HCEC 1CT (cell line): Measurements from ENCODE around the gene NHEJ1.

Experiments
- DNase-seq: peaks from one replicate; pipeline ENCODE4 v3.0.0-alpha.2; 2017

Gene NHEJ1

DNA sequence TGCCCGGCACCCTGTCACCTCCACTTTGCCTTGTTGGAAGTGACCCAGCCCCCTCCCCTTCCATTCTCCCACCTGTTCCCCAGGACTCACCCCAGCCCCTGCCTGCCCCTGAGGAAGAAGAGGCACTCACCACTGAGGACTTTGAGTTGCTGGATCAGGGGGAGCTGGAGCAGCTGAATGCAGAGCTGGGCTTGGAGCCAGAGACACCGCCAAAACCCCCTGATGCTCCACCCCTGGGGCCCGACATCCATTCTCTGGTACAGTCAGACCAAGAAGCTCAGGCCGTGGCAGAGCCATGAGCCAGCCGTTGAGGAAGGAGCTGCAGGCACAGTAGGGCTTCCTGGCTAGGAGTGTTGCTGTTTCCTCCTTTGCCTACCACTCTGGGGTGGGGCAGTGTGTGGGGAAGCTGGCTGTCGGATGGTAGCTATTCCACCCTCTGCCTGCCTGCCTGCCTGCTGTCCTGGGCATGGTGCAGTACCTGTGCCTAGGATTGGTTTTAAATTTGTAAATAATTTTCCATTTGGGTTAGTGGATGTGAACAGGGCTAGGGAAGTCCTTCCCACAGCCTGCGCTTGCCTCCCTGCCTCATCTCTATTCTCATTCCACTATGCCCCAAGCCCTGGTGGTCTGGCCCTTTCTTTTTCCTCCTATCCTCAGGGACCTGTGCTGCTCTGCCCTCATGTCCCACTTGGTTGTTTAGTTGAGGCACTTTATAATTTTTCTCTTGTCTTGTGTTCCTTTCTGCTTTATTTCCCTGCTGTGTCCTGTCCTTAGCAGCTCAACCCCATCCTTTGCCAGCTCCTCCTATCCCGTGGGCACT is 21.9 kb upstream of the NHEJ1 start:
- DNase-seq, result no peak

DNA sequence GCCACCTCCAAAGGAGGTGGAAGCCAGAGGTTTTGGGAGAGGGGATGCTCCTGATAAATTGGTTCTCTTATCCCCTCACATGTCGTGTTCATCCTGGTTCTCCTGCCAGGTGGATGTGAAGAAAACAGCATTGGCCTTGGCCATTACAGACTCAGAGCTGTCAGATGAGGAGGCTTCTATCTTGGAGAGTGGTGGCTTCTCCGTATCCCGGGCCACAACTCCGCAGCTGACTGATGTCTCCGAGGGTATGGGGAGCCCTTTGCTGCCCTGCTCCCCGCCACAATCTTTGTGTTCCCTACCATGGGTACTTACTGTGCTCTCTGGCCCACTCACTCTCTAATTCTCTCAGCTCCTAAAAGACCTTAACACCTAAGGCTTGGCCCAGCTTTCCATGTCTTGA is 20.9 kb upstream of the NHEJ1 start:
- no peak for DNase-seq

DNA sequence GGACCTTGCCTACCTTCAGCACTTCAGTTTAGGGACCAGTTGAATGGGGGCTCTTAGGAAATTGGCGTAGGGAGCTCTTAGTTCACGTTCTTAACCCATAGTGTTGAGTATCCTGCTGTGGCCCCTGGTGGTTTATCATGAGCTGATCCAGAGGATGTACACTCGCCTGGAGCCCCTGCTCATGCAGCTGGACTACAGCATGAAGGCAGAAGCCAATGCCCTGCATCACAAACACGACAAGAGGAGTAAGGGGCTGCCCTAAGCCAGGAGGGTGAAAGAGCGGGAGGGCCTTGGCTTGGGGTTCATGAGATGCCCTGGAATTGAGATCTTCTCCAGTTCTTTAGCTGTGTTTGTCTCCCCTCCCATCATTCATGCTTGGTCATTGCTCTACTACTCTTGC is 20.3 kb upstream of the NHEJ1 start:
- DNase-seq, result no peak

DNA sequence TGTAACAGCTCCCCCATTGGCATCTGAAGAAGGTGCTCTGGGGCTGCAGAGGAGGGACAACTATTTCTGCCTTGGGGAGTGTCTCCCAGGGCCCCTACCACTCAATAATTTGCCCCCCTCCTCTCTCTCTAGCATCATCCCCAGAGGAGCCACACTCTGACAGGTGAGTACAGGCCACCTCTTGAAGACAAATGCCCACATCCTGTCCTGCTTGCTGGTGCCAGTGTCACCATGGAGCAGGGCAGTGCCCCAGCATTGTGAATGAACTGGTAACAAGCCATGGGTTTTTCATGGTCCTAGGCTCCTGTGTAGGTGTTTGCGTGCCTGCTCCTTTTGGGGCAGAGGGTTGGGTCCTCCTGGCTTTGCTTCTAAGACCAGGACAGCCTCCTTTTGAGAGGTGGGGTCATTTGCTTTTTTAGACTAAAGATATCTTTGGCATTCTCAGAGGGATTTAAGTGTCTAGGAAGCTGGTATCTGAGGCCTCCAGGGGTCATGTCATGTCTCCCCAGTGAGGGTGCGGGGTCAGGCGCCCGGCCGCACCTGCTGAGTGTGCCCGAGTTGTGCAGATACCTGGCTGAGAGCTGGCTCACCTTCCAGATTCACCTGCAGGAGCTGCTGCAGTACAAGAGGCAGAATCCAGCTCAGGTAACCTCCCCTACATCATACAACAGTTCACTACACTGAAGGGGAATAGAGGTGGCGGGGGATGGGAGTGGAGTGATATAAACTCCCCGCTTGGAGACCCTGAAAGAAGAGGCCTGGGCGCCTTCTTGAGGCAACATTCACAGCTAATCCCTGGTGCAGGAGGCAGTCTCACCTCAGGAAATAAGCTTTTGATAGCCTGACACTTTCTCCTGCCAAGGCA is 19.2 kb upstream of the NHEJ1 start:
- no peak for DNase-seq

DNA sequence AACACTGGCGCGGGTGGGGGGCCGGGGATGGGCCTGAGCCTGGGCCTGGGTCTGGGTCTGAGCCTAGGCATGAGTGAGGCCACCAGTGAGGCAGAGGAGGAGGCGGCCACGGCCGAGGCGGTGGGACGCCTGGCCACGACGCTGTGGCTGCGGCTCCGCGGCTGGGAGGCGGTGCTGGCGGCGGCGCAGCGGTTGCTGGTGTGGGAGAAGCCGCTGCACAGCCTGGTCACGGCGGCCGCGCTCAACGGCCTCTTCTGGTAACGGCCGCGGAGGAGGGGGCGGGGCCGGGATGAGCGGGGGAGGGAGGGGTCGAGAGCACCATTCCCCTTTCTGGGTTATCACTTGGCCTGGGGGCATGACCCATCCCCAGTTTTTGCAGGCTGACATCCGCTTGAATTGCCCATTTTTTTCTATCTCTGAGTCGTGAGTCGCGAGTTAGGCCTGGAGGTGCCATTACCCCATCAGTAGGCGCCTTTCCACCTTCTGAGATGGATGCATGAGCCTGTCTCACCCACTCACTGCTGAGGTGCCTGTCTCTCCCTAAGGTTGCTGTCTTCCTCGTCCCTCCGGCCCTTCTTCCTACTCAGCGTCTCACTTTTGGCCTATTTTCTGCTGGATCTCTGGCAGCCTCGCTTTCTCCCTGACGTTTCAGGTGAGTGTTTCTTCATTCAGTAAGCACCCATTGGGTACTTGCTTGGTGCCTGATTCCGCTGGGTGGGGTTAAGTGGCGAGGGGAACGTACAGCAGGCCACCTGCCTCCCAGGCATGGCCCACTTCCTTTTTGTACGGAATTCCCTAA is 18.0 kb upstream of the NHEJ1 start:
- peak; percentile 9 for DNase-seq

DNA sequence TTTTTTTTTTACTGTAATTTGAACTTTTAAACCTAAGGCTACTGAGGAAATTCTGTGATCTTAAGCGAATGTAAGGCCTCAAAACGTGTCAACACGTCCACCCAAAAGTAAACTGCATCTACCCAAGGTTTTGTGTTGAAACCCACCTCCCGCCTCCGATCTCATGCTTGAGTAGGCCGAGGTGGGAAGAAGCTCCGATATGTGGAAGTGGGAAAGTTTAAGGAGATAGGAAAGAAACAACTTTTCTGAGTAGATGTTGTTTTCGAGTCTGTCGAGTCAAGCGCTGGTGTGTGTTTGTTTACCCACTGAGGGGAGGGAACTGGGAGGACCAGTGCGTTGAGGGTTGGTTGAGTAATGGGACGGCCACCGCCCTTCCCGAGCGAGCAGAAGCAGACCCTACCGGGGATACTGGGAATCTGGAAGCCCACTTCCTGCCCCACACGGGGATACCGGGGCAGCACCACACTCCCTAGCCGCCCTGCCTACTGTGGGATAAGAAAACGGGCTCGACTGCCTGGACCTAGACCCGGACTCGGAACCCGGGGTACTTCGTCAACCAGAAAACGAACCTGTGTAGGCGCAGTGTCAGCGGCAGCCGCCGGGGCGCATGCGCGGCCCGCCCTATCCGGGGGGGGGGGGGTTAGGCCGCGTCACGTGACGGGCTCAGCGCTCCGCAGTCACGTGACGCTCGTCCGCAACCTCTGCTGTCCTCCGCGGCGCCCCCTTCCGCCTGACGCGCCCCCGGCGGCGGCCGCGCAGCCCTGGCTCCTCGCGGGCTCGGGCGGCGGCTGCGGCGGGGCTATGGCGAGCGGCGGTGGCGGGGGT is 17.1 kb upstream of the NHEJ1 start, which contains the start of gene RETREG2:
Gene RETREG2, plus strand, starts transcription at position 724 of the 825 bp plus-strand sequence. Its CDS starts 78 bp downstream, at position 802.
- DNase-seq, result peak; percentile 89

DNA sequence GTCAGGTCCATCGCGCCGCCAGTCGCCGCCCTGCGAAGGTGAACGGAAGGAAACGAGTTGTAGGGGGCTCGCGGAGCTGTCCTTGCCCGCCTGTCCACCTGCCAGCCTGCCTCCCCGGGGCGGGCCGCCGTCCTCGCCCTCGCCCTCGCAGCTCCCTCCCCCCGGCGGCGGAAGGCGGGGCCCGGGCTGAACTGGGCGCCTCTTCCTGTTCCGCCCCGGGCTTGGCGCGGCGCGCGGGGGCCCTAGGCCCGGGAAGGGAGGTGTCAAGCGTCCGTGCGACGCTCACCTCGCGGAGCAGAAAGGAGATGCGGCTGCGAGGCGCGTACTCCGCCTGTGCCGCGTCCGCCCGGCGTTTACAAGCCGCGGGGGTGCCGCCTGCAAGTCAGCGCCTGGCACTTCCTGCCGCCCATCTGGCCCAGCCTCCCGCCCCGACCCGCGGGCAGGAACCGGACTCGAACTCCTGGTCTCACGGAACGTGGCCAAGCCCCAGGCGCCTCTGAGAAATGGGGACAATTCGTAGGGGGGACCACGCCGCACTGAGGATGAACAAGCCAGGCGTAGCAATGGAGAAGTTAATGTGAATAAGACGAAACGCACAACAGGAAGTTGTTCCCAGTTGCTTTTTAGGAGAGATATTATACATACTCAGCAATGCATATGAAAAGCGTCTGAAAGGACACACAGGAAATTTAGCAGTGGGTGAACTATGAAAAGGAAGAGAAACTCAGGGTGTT is 16.4 kb upstream of the NHEJ1 start, which contains the start of gene CNPPD1:
Gene CNPPD1, minus strand, starts transcription at position 108 of the 734 bp plus-strand sequence. Its CDS starts 97 bp downstream, at position 11.
- DNase-seq, result peak; percentile 81

DNA sequence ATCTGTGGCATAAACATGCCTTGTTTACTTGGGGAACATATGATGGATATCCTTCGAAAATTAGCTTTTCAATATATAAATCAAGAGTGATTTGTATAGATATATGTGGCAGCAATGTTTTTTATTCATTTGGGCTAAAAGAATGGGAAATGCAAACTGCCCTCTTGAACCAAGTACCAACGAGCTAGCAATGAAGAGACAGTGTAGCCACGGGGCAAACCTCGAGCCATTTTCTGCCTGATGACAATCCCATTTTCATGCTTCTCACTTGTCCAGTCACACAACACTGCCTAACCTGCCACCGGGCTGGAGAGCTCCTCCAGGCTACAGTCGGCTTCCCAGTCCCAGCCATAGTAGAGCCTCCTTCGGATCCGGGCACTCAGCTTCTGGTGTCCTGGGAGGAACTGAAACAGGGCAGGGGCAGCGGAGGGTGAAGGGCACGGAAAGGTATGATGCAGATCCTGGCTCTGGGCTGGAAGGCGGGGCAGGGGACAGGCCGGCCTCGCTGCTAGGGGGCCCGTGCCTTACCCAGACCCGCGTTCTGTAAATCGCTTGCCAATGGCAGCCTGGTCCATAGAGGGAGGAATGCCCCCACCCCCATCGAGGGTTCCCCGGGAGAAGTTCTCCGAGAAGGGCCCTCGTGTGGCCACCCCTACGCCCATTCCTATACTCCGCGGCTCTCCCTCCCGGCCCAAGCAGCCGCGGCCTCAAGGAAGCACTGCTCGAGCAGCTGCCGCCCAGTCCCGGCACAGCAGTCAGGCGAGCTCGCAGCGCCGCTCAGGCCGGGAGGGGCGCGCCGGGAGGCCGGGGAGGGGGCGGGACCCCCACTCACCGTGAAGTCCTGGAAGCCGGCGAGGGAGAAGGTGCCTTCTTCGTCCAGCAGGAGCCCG is 15.6 kb upstream of the NHEJ1 start:
- peak; percentile 46 for DNase-seq

DNA sequence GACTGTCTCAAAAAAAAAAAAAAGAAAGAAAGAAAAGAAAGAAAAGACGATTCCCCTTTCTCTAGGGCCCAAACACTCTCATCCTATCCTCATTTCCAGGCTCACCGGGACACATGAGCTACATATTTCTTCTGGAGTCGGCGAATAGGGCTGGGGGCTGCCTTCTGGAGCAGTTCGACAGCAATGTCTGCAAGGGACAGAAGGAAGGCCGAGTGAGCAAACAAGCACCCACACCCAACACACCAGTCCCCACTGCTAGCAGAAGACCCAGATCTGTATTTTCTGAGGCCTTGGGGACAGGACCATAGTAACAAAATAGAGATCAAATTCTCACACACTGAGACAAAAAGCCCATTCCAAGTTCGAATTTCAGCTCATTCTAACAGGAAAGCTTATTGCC is 14.9 kb upstream of the NHEJ1 start:
- DNase-seq, result no peak

DNA sequence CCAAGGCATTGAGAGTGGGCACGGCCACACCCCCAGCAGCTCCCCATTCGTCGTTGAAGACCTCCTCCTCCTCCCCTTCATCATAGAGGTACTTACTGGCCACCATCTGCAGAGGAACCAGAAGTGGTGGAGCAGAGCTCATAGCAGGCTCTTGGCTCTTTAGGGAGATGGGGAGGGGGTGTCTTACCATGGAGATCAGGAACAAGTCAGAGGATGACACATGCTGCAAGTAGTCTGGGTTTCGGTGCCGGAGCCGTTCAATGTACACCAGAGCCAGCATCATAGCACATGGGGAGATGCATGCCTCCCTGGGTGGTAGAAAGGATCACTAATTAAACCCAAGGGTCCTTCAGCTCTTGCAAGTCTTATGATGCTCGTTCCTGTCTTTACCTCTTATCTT is 14.2 kb upstream of the NHEJ1 start:
- no peak for DNase-seq

DNA sequence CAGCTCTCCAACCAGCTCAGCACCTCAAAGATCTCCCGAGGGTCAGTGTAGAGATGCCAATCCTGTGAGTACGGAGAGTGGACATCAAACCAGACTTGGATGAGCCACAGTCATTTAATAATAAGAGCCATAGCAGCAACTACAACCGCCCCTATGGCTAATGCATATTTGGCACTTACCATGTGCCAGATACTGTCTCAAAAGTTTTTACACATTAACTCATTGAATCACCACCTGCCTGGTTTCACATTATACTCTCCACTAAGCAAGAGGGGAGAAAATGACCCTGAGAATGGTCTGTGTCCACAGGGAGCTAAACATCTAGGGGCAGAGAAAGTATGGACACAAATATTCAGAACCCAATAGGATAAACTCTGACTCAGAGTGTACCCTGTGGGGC is 13.5 kb upstream of the NHEJ1 start:
- no peak for DNase-seq

DNA sequence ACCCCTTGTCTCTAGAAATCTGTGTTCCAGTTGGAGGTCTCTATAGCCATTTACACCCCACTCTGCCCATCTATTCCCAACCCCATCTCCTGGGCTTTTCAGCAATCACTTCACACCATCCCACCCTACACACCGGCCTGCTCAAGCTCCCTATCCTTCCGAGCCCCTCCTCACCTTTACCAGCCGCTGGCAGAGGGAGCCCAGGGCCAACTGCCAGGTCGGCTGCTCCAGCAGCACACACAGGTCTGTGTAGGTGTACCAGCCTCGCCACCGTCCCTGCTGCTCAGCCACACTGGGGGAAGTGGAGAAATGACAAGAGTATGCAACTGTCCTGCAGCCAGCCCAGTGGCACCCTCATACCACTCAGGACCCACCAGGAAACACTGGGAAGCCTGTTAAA is 12.6 kb upstream of the NHEJ1 start:
- no peak for DNase-seq

DNA sequence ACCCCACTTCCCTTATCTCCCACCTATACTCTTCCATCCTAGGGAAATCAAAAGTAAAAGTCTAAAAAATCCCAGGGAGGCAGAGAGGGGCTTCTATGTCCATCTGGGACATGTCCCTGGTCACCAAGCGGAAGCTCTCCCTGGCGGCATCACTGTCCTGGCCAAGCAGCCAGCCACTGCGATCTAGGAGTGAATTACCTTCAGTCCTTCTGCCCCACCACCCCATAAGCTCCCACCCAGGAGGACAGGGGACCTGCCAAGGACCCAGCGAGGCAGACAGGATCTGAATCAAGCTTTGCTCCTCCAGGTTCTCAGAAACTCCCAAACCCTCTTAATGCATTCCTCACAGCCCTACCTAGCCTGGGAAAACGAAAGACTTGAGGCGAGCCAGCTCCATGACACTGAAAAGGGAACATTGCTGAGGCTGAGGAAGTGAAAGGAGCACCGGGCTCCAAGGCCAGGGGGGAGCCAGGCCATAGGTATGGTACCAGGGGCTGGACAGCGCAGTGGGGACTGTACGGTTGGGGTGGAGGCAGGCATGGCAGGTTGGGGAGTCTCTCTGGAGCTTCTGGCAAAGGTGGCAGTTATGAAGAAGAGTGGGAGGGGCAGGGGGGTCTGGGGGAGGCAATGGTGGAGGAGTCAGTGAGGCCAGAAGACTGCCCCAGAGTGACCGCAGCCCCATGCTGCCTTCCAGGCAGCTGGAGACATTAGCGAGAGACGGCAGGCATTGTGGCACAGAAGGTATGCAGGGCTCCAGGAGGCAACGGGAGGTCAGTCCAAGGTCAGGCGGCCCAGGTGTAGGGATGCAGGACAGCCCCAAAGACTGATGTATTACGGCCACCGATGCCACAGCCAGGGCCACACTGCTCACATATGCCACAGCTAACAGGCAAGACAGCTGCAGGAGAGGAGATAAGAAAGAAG is 11.9 kb upstream of the NHEJ1 start:
- DNase-seq, result no peak

DNA sequence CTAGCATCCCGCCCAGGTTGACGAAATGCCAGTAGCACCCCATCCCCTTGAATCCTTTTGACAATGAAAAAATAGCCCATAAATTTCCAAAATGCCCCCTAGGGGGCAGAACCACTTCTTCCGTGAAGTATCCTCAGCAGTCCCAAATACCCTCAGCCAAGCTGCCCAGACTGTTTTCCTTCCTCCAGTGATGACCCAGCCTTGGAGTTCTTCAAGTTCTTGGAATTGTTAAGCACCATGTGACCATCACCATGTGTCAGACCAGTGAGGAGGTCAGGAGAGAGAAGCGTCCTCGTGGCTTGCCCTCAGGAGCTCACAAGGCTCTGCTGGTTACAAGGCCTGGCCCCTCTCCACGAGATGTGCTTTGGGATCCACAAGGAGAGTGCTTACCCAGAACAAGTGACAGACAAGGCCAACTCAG is 10.6 kb upstream of the NHEJ1 start:
- peak; percentile 81 for DNase-seq

DNA sequence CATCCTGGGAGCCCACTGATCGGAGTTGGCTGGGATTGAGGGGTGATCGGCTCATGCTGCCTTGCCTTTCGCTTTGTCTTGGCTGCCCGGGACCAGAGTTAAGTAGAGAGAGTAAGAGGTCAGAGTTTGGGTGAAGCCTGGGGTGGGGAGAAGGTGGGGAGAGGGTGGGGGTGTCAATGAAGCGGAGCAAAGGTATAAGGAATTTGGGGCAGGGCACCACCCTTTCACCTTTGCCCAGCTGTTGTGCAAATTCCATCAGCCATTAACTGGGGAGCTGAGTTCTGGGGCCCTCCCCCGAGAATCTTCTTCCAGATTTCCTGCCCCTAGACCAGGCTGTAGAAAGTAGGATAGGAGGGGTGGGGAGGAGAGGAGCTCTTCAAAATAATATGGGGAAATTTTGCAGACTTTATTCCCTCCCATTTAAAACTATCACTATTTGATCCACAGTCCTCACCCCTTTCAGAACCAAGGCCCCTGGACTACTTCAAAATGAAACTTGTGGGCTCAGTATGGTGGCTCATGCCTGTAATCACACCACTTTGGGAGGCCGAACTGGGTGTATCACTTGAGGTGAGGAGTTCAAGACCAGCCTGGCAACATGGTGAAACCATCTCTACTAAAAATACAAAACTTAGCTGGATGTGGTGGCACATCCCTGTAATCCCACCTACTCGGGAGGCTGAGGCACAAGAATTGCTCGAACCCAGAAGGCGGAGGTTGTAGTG is 9.5 kb upstream of the NHEJ1 start, which contains the start of gene SLC23A3:
Gene SLC23A3, minus strand, starts transcription at position 100 of the 725 bp plus-strand sequence. Its CDS starts 45 bp downstream, at position 55.
- DNase-seq, result no peak

DNA sequence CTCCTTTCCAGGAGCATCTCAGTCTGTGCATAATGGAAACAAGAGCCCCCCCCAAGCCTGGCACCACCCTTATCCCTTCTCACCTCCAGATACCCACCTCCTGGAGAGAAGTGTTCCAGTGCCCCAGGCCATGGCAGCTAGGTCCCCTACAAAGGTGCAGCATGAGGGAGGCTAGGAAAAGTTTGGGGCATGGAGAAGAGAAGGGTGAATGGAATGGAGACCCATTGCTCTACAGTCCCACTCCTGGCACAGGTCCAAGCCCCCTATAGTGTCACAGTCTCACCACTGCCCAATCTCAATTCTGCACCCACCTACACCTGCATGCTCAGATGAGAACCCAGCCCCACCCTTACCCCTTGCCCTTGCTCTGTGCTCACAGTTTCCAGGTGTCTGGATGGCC is 8.3 kb upstream of the NHEJ1 start:
- no peak for DNase-seq

DNA sequence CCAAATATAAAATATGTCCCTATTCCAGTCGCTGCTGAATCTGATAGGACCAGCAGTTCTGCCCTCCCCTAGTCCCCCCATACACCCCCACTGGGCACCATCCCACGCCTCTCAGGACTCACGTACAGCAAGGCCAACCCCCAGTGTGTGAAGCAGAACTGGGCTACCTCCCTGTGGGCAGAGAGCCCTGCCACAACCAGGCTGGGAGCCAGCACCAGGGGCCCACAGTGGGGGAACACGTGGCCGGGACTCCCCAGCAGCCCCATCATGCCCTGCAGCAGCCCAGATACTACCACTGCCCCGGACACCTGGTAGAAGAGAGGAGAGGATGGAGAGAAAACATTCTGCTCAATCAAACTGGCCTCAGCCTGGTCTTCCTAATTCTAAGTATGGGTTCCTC is 7.9 kb upstream of the NHEJ1 start:
- DNase-seq, result no peak

DNA sequence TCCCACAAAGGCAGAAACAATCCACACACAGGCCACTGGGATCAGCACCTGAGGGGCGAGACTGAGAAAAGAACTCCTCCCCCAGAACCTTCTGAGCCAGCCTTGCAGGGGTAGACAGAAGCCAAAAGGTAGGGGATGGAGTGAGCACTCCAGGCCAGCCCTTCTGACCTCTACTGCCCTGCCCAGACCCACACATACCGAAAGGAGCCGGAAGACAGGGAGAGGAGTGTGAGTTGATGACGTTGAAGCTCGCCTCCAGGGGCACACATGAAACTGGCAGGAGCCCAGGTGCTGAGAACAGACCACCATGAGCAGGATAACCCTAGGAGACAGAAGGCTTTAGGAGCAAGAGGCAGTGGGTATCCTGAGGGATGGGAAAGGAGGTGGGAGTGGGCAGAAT is 7.4 kb upstream of the NHEJ1 start:
- no peak for DNase-seq
